Stimulated activated naive CD8-positive, alpha-beta T cell treated with anti-CD3 and anti-CD28 coated beads, Interleukin-15, amount 100 ng/mL, for 72 hours (primary cell): Measurements from ENCODE around the gene ANP32E.

ENCODE experiments used
- ATAC-seq: fragments of 150-1000 bp; cut with Tn5 transposase; 2 replicates; pipeline ENCODE4 v1.10.0; 2021; ENCODE audit warnings: mild to moderate bottlenecking, moderate library complexity
- DNase-seq, 2 donors: peaks; one replicate each; pipeline ENCODE4 v3.0.0; 2021 to 2022
- H3K27ac Mint-ChIP-seq, 2 donors: one replicate each; pipeline ENCODE4 v1.8.0; 2022; ENCODE audit warnings: mild to moderate bottlenecking in 2 of 2, mixed read lengths in 2 of 2, moderate library complexity in 2 of 2
- H3K27me3 Mint-ChIP-seq: one replicate; pipeline ENCODE4 v1.8.0; 2022; ENCODE audit warnings: mixed read lengths
- H3K4me1 Mint-ChIP-seq: one replicate; pipeline ENCODE4 v1.8.0; 2022; ENCODE audit warnings: mild to moderate bottlenecking, mixed read lengths
- H3K4me3 Mint-ChIP-seq, 2 donors: one replicate each; pipeline ENCODE4 v1.8.0; 2022; ENCODE audit warnings: mild to moderate bottlenecking in 2 of 2, mixed read lengths in 2 of 2, moderate library complexity in 1 of 2
- H3K9me3 Mint-ChIP-seq, 2 donors: one replicate each; pipeline ENCODE4 v1.8.0; 2022; ENCODE audit warnings: mixed read lengths in 2 of 2

The ANP32E gene

DNA sequence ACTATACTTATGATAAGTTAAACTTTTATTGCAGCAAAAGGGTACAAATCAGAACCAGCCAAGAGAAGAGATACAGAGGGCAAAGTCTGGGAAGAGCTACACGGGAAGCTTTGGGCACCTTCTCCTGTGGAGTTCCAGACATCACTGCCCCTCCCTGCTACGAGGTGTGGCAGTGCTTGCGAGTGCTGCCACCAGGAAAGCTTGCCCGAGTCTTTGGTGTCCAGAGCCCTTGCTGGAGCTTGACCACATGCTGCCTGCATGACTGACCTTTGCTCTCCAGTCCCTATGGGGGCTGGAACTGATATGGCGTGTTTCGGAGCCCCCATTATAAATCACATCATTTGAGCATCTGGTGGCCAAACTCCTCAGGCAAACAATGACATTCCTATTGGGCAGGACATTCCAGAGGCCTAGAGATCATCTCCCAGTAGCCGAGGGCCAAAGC lies 62.7 kb downstream of the ANP32E start:
- DNase-seq: no peak
- H3K27ac Mint-ChIP-seq: peak overlapping the region in 1 of 2 donors; percentile 64
- H3K4me1 Mint-ChIP-seq: no peaks in the 10 kb centered on the region
- ATAC-seq: no peak
- no peaks in the 10 kb centered on the region for H3K27me3 Mint-ChIP-seq
- H3K4me3 Mint-ChIP-seq: no peak overlapping the region
- H3K9me3 Mint-ChIP-seq: no peaks in the 10 kb centered on the region

GRCh38 chr1:150171801-150172200 lies 64.1 kb downstream of the ANP32E start:
- Mint-ChIP-seq H3K9me3 (no peaks in the 10 kb centered on the region), H3K4me1 (no peaks in the 10 kb centered on the region), H3K4me3 (no peak overlapping the region), H3K27ac (no peak overlapping the region), H3K27me3 (no peaks in the 10 kb centered on the region)
- ATAC-seq (no peak), DNase-seq (no peak)

GRCh38 chr1:150168960-150169601 lies 66.8 kb downstream of the ANP32E start:
- no peaks in the 10 kb centered on the region for H3K27me3 Mint-ChIP-seq
- peak; percentile 57 to 66 for DNase-seq
- H3K4me3 Mint-ChIP-seq: no peak overlapping the region
- peak; percentile 89 for ATAC-seq
- H3K27ac Mint-ChIP-seq: no peak overlapping the region
- no peaks in the 10 kb centered on the region for H3K9me3 Mint-ChIP-seq
- peaks cover 5% of the 10 kb centered on the region for H3K4me1 Mint-ChIP-seq
